Measurements from ENCODE around the gene DUSP12. TPM values are rescaled to one million over a fixed set of nuclear protein-coding genes. Genes with fewer than 3 reads are reported as not detected.

Gene DUSP12
- total RNA-seq, 1 experiment from 2014 or later: 31.6 TPM

GRCh38 chr1:161747801-161748200 is 1.8 kb upstream of the DUSP12 start:
- ChIA-PET POLR2A (interaction anchor here (0.6 kb wide), 1 partner anchor 321 kb away, joined by 4 read pairs; no protein-coding TSS in a partner anchor), RAD21 (ENCODE audit: low non-redundant PET in 1 of 2, low total read pairs in 2 of 2, uncharacterized antibody in 2 of 2, unreplicated experiment in 2 of 2) (no interaction called here), CTCF (interaction anchor here (1.3 kb wide), 1 partner anchor 289 kb away, joined by 6 read pairs; no protein-coding TSS in a partner anchor)
- Histone ChIP-seq H3K4me2 (ENCODE audit: low read length) (no peak overlapping the region), H3K27me3 (ENCODE audit: insufficient read depth, low read length) (no peaks in the 10 kb centered on the region), H3K36me3 (ENCODE audit: control insufficient read depth in 1 of 2, insufficient read depth in 2 of 2, low read length in 2 of 2) (peaks cover 8 to 12% of the 10 kb centered on the region in 2 experiments), H3K27ac (ENCODE audit: low read depth, low read length) (no peak overlapping the region), H3K9me2 (ENCODE audit: insufficient read depth) (no peaks in the 10 kb centered on the region), H4K20me1 (ENCODE audit: insufficient read depth) (no peaks in the 10 kb centered on the region), H2AFZ (ENCODE audit: low read depth, low read length, poor library complexity, severe bottlenecking) (no peak overlapping the region), H3K9ac (ENCODE audit: low read length) (no peak overlapping the region), H3K9me3 (ENCODE audit: control insufficient read depth in 1 of 2, insufficient read depth in 1 of 2, low read depth in 1 of 2, low read length in 2 of 2) (no peaks in the 10 kb centered on the region), H3K79me2 (ENCODE audit: insufficient read depth, low read length) (peaks cover 30% of the 10 kb centered on the region), H3K4me3 (replicated peaks in 1 of 2; ENCODE audit: low read depth in 1 of 2, low read length in 2 of 2) (no peak overlapping the region), H3K4me1 (ENCODE audit: control insufficient read depth in 1 of 2, insufficient read depth in 2 of 2, low read length in 2 of 2) (peaks cover 10 to 22% of the 10 kb centered on the region in 2 experiments; a peak in 3 of 4 replicates)
- intact Hi-C loops (cut with micrococcal nuclease): no loop called here
- ATAC-seq: no peak
- no TSS peak for BruUV-seq (replicated peaks)
- TF ChIP-seq RAD21 (IDR thresholded peaks at IDR 0.05; ENCODE audit: low read depth): no peak
- no peak for TF ChIP-seq ZNF274 (IDR thresholded peaks at IDR 0.05; ENCODE audit: low read depth, low read length)
- no peak for TF ChIP-seq CEBPB (IDR thresholded peaks at IDR 0.05; ENCODE audit: low read depth)
- no peak for TF ChIP-seq CBX3 (IDR thresholded peaks at IDR 0.05; ENCODE audit: low read depth)
- no peak for TF ChIP-seq YY1 (IDR thresholded peaks at IDR 0.05; ENCODE audit: extremely low read depth, insufficient replicate concordance, low read depth, low read length)
- no peak for TF ChIP-seq POLR2AphosphoS5 (IDR thresholded peaks at IDR 0.05; ENCODE audit: low read depth, low read length)
- TF ChIP-seq FOSL1 (IDR thresholded peaks at IDR 0.05; ENCODE audit: low read depth): no peak
- TF ChIP-seq ZFX (IDR thresholded peaks at IDR 0.05): no peak
- no peak for TF ChIP-seq MAX (IDR thresholded peaks at IDR 0.05)
- TF ChIP-seq EZH2phosphoT487 (IDR thresholded peaks at IDR 0.05; ENCODE audit: borderline replicate concordance): no peak
- TF ChIP-seq CTCF (IDR thresholded peaks at IDR 0.05 in 2 of 3, conservative IDR thresholded peaks at IDR 0.05 in 1 of 3; ENCODE audit: borderline replicate concordance in 1 of 3, insufficient read depth in 1 of 3, low read depth in 2 of 3, low read length in 2 of 3): no peak
- TF ChIP-seq SP1 (IDR thresholded peaks at IDR 0.05; ENCODE audit: low read depth): no peak
- TF ChIP-seq EGR1 (IDR thresholded peaks at IDR 0.05; ENCODE audit: low read depth): no peak
- TF ChIP-seq REST (IDR thresholded peaks at IDR 0.05; ENCODE audit: low read depth): no peak
- no peak for TF ChIP-seq JUND (IDR thresholded peaks at IDR 0.05)
- no peak for TF ChIP-seq SRF (IDR thresholded peaks at IDR 0.05; ENCODE audit: low read depth)
- no peak for TF ChIP-seq ZBTB33 (IDR thresholded peaks at IDR 0.05; ENCODE audit: extremely low read depth, insufficient replicate concordance, low read length)
- TF ChIP-seq TCF7L2 (IDR thresholded peaks at IDR 0.05; ENCODE audit: borderline replicate concordance, extremely low read depth, insufficient read depth, insufficient read length): no peak
- no peak for TF ChIP-seq EZH2 (IDR thresholded peaks at IDR 0.05)
- TF ChIP-seq SIN3A (IDR thresholded peaks at IDR 0.05; ENCODE audit: low read depth): no peak
- DNase-seq (ENCODE audit: low read depth, low spot score): no peak

Measured in HCT116 (cell line).